ENCODE measurements around the gene CLEC3B. TPM values are rescaled to one million over a fixed set of nuclear protein-coding genes. Genes with fewer than 3 reads are reported as not detected.

Gene CLEC3B
- total and polyA plus RNA-seq, 2 of the 8 experiments (the other 6 are each of a cell fraction or from before 2014, with no cell fraction given) = 0.32 TPM; not detected in 1

DNA sequence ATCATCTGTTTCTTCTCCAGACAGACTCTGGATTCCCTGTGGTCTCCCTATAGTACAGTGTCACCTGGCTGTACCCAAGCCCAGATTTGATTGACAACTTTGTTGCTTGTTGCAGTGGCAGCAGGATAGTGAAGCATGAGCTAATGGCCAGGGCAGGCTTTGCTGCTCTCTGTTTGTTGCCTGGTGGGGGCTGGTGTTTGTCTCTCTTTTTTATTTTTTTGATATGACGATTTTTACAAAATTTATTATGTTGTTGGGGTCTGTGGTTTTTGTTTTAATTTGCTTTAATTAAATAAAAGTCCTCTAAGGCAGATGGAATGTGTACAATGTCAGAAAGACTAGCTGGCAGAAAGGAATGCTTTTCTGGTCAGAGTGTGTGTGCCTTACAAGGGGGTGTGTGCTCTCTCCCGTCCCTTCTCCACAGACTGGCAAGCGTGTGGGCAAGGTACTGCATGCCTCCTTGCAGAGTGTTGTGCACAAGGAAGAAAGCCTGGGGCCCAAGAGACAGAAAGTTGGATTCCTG, 15.2 kb upstream of the CLEC3B start:
- Histone ChIP-seq H2AFZ (ENCODE audit: low read length) (no peak overlapping the region), H3K36me3 (ENCODE audit: control insufficient read depth in 2 of 4, insufficient read depth in 4 of 4, low read length in 3 of 4) (peaks cover 18 to 57% (median 43%) of the 10 kb centered on the region in 4 experiments; a peak in 7 of 8 replicates), H3K23me2 (ENCODE audit: low read depth, low read length) (no peaks in the 10 kb centered on the region), H3K4me1 (replicated peaks in 1 of 4; ENCODE audit: control insufficient read depth in 3 of 4, insufficient read depth in 4 of 4, low read length in 3 of 4) (peaks cover 0 to 2% (median 0%) of the 10 kb centered on the region in 4 experiments; a peak in 1 of 7 replicates), H2BK120ac (replicated peaks; ENCODE audit: low read depth, low read length) (no peak overlapping the region), H4K8ac (ENCODE audit: extremely low read depth, insufficient read depth, low read length) (no peak overlapping the region), H3K4me2 (ENCODE audit: insufficient read depth in 1 of 2, low read depth in 2 of 2, low read length in 2 of 2) (no peak overlapping the region), H3K27me3 (replicated peaks in 1 of 4; ENCODE audit: control insufficient read depth in 3 of 4, extremely low read depth in 1 of 4, insufficient read depth in 3 of 4, low read length in 3 of 4) (no peaks in the 10 kb centered on the region), H3K27ac (ENCODE audit: low read depth, low read length) (no peak overlapping the region), H2AK5ac (ENCODE audit: low read depth, low read length) (no peak overlapping the region), H2BK15ac (ENCODE audit: low read length) (no peak overlapping the region), H2BK20ac (ENCODE audit: low read length) (no peak overlapping the region), H3K9ac (replicated peaks in 1 of 4; ENCODE audit: extremely low read depth in 1 of 4, low read depth in 3 of 4, low read length in 3 of 4) (no peak overlapping the region), H4K91ac (replicated peaks; ENCODE audit: insufficient read length, low read length) (no peak overlapping the region), H2BK12ac (ENCODE audit: low read depth, low read length) (no peak overlapping the region), H2BK5ac (ENCODE audit: low read depth, low read length) (no peak overlapping the region), H3K56ac (replicated peaks; ENCODE audit: insufficient read length, low read depth, low read length) (no peak overlapping the region), H3K9me3 (ENCODE audit: insufficient read depth in 2 of 2, low read depth in 1 of 2, low read length in 1 of 2) (no peaks in the 10 kb centered on the region), H3K4me3 (ENCODE audit: extremely low read depth in 1 of 4, insufficient read depth in 2 of 4, low read depth in 3 of 4, low read length in 4 of 4) (no peak overlapping the region), H3K14ac (ENCODE audit: insufficient read length) (no peak overlapping the region), H4K20me1 (replicated peaks in 1 of 2; ENCODE audit: control insufficient read depth in 1 of 2, insufficient read depth in 2 of 2, low read length in 2 of 2) (peaks cover 0 to 4% of the 10 kb centered on the region in 2 experiments), H3K23ac (ENCODE audit: insufficient read length) (no peak overlapping the region), H3K79me2 (ENCODE audit: control insufficient read depth in 1 of 2, insufficient read depth in 2 of 2, low read length in 2 of 2) (no peaks in the 10 kb centered on the region), H4K5ac (ENCODE audit: insufficient read length, low read depth, low read length) (no peak overlapping the region), H3K18ac (ENCODE audit: extremely low read depth, low read length) (no peak overlapping the region), H3K4ac (replicated peaks; ENCODE audit: insufficient read length, low read depth, low read length) (no peak overlapping the region), H3K79me1 (ENCODE audit: low read depth, low read length) (no peaks in the 10 kb centered on the region)
- no peak for FAIRE-seq
- CTCF ChIA-PET (ENCODE audit: partially characterized antibody) = interaction anchor here (1.3 to 1.7 kb wide), 2 partner anchors 16 to 161 kb away, joined by 3 read pairs; no protein-coding TSS in a partner anchor
- DNase-seq (ENCODE audit: low read depth in 1 of 2, low spot score in 2 of 2) = no peak
- POLR2A ChIA-PET (ENCODE audit: partially characterized antibody) = interaction anchor here (1.2 to 1.4 kb wide), 2 partner anchors 10 to 18 kb away, joined by 3 to 6 read pairs; no protein-coding TSS in a partner anchor
- WGBS, 2 experiments (ENCODE audit: extremely low coverage in 1 of 2, insufficient coverage in 1 of 2, insufficient read length in 1 of 2, insufficient replicate concordance in 2 of 2, low coverage in 1 of 2, low lambda C conversion rate in 2 of 2, missing lambda C conversion rate in 1 of 2) = 91% methylated on average over 3 of the region's 3 CpGs; no CpG with 5 or more reads in 1 of the 2 experiments
- no peak for TF ChIP-seq CREB1 (IDR thresholded peaks at IDR 0.05)
- TF ChIP-seq POLR2A (IDR thresholded peaks at IDR 0.05; ENCODE audit: control extremely low read depth in 1 of 2, low read depth in 2 of 2, low read length in 2 of 2) = no peak
- TF ChIP-seq KDM5A (IDR thresholded peaks at IDR 0.05; ENCODE audit: low read length) = no peak
- TF ChIP-seq FOSL1 (IDR thresholded peaks at IDR 0.05; ENCODE audit: insufficient read depth, low read depth, low read length) = no peak
- no peak for TF ChIP-seq PHF8 (conservative IDR thresholded peaks at IDR 0.05; ENCODE audit: low read depth, low read length)
- TF ChIP-seq SP2 (IDR thresholded peaks at IDR 0.05; ENCODE audit: low read length) = no peak
- TF ChIP-seq SIRT6 (IDR thresholded peaks at IDR 0.05; ENCODE audit: low read length) = no peak
- no peak for TF ChIP-seq YY1 (IDR thresholded peaks at IDR 0.05; ENCODE audit: low read depth, low read length)
- no peak for TF ChIP-seq RBBP5 (IDR thresholded peaks at IDR 0.05; ENCODE audit: borderline replicate concordance, low read depth, low read length)
- TF ChIP-seq SAP30 (IDR thresholded peaks at IDR 0.05; ENCODE audit: insufficient read depth, insufficient replicate concordance, low read length) = no peak
- TF ChIP-seq SUZ12 (IDR thresholded peaks at IDR 0.05; ENCODE audit: low read length) = no peak
- no peak for TF ChIP-seq TEAD4 (IDR thresholded peaks at IDR 0.05; ENCODE audit: low read depth, low read length)
- TF ChIP-seq JUN (IDR thresholded peaks at IDR 0.05; ENCODE audit: low read depth, low read length) = no peak
- TF ChIP-seq HDAC2 (IDR thresholded peaks at IDR 0.05; ENCODE audit: borderline replicate concordance in 1 of 2, low read depth in 2 of 2, low read length in 2 of 2) = no peak
- no peak for TF ChIP-seq TBP (IDR thresholded peaks at IDR 0.05; ENCODE audit: low read depth, low read length)
